HEK293 (cell line): Measurements from ENCODE around the gene TGFB2.

ENCODE experiments used
- CTCF ChIA-PET: fragments of 350-600 bp; formaldehyde crosslinking; extraction: SDS; loops from one replicate; lab custom pipeline; 2021; ENCODE audit warnings: antibody characterized with exemption; lab: Yijun Ruan, JAX
- POLR2A ChIA-PET: fragments of 300-600 bp; formaldehyde crosslinking; extraction: SDS; loops from one replicate; lab custom pipeline; 2020; ENCODE audit warnings: antibody characterized with exemption, inconsistent platforms; lab: Yijun Ruan, JAX
- H3K27ac ChIP-seq: fragments of 200-500 bp; sonication (Bioruptor generic); 2 replicates; pipeline ENCODE4 v1.5.1; 2014; ENCODE audit warnings: low read depth, low read length, control low read depth, inconsistent platforms; ENCODE audit errors: extremely low read depth
- H3K36me3 ChIP-seq, 2 experiments: fragments of 200-500 bp in 1 of 2; sonication (Bioruptor generic) in 1 of 2; 1 replicate in 1 of 2; 2 replicates in 1 of 2; pipeline ENCODE4 v1.5.1; 2014 to 2017; ENCODE audit warnings: inconsistent platforms in 2 of 2, low read length in 2 of 2; ENCODE audit not compliant: control insufficient read depth in 2 of 2, insufficient read depth in 1 of 2
- H3K4me1 ChIP-seq: fragments of 200-500 bp; sonication (Bioruptor generic); 2 replicates; pipeline ENCODE4 v1.5.1; 2014; ENCODE audit warnings: mild to moderate bottlenecking, low read length, inconsistent platforms; ENCODE audit not compliant: control insufficient read depth, insufficient read depth
- H3K4me3 ChIP-seq: 2 replicates; pipeline ENCODE4 v1.5.1; 2011; ENCODE audit warnings: low read depth, mild to moderate bottlenecking, control low read depth, low read length, moderate library complexity
- H3K9me3 ChIP-seq: fragments of 200-500 bp; sonication (Bioruptor generic); 2 replicates; pipeline ENCODE4 v1.5.1; 2014; ENCODE audit warnings: low read depth, low read length, inconsistent platforms; ENCODE audit not compliant: control insufficient read depth, insufficient read depth
- KLF8 ChIP-seq: fragments of 450-650 bp; formaldehyde crosslinking; IDR thresholded peaks from 2 replicates; pipeline ENCODE4 v1.5.1; 2016; ENCODE audit warnings: missing biosample characterization, missing genetic modification characterization
- PRDM1 ChIP-seq: fragments of 450-650 bp; formaldehyde crosslinking; IDR thresholded peaks from 2 replicates; pipeline ENCODE4; 2016; ENCODE audit warnings: missing biosample characterization, missing genetic modification characterization
- PRDM10 ChIP-seq: fragments of 450-650 bp; formaldehyde crosslinking; IDR thresholded peaks from 2 replicates; pipeline ENCODE4 v1.5.1; 2016; ENCODE audit warnings: missing biosample characterization, missing genetic modification characterization
- SALL2 ChIP-seq: fragments of 450-650 bp; formaldehyde crosslinking; IDR thresholded peaks from 2 replicates; pipeline ENCODE4 v1.5.0; 2017; ENCODE audit warnings: missing biosample characterization, mild to moderate bottlenecking, missing genetic modification characterization, borderline replicate concordance
- TRIM28 ChIP-seq: IDR thresholded peaks from 2 replicates; pipeline ENCODE4 v1.6.1; 2011; ENCODE audit warnings: low read length, control low read depth, borderline replicate concordance
- WT1 ChIP-seq: fragments of 450-650 bp; formaldehyde crosslinking; IDR thresholded peaks from 2 replicates; pipeline ENCODE4 v1.5.1; 2016; ENCODE audit warnings: missing biosample characterization, missing genetic modification characterization
- ZBTB1 ChIP-seq: fragments of 450-650 bp; formaldehyde crosslinking; IDR thresholded peaks from 2 replicates; pipeline ENCODE4 v1.5.1; 2016; ENCODE audit warnings: missing biosample characterization, missing genetic modification characterization
- ZFP41 ChIP-seq: fragments of 450-650 bp; formaldehyde crosslinking; IDR thresholded peaks from 2 replicates; pipeline ENCODE4 v1.5.1; 2016; ENCODE audit warnings: missing biosample characterization, missing genetic modification characterization, borderline replicate concordance
- ZNF140 ChIP-seq: fragments of 450-650 bp; formaldehyde crosslinking; IDR thresholded peaks from 2 replicates; pipeline ENCODE4 v1.5.1; 2016; ENCODE audit warnings: missing biosample characterization, missing genetic modification characterization
- ZNF16 ChIP-seq: fragments of 450-650 bp; formaldehyde crosslinking; IDR thresholded peaks from 2 replicates; pipeline ENCODE4 v1.5.1; 2016; ENCODE audit warnings: low read depth, missing biosample characterization, missing genetic modification characterization
- ZNF248 ChIP-seq: fragments of 450-650 bp; formaldehyde crosslinking; IDR thresholded peaks from 2 replicates; pipeline ENCODE4 v1.5.1; 2017; ENCODE audit warnings: missing biosample characterization, missing genetic modification characterization
- ZNF341 ChIP-seq: fragments of 450-650 bp; formaldehyde crosslinking; IDR thresholded peaks from 2 replicates; pipeline ENCODE4; 2016; ENCODE audit warnings: low read depth, missing biosample characterization, missing genetic modification characterization
- ZNF501 ChIP-seq: fragments of 450-650 bp; formaldehyde crosslinking; IDR thresholded peaks from 2 replicates; pipeline ENCODE4 v1.5.1; 2016; ENCODE audit warnings: missing biosample characterization, missing genetic modification characterization
- ZNF555 ChIP-seq: fragments of 450-650 bp; formaldehyde crosslinking; conservative IDR thresholded peaks from 2 replicates; pipeline ENCODE4 v1.5.1; 2017; ENCODE audit warnings: missing biosample characterization, mild to moderate bottlenecking, missing genetic modification characterization, inconsistent platforms
- ZNF558 ChIP-seq: fragments of 450-650 bp; formaldehyde crosslinking; IDR thresholded peaks from 2 replicates; pipeline ENCODE4 v1.5.1; 2016; ENCODE audit warnings: missing biosample characterization, missing genetic modification characterization
- ZNF560 ChIP-seq: fragments of 450-650 bp; formaldehyde crosslinking; IDR thresholded peaks from 2 replicates; pipeline ENCODE4 v1.5.1; 2017; ENCODE audit warnings: missing biosample characterization, missing genetic modification characterization, borderline replicate concordance
- ZNF707 ChIP-seq: fragments of 450-650 bp; formaldehyde crosslinking; IDR thresholded peaks from 2 replicates; pipeline ENCODE4 v1.5.1; 2016; ENCODE audit warnings: missing biosample characterization, missing genetic modification characterization
- ZNF76 ChIP-seq: fragments of 450-650 bp; formaldehyde crosslinking; IDR thresholded peaks from 2 replicates; pipeline ENCODE4; 2016; ENCODE audit warnings: low read depth, missing biosample characterization, missing genetic modification characterization, borderline replicate concordance
- TF ChIP-seq, protein P1 (sequence below): IDR thresholded peaks from 2 replicates; pipeline ENCODE4 v1.6.1; 2011; ENCODE audit warnings: mild to moderate bottlenecking, low read depth, low read length, borderline replicate concordance
- TF ChIP-seq, protein P2 (sequence below): fragments of 450-650 bp; formaldehyde crosslinking; IDR thresholded peaks from 2 replicates; pipeline ENCODE4 v1.5.1; 2016; ENCODE audit warnings: missing biosample characterization, missing genetic modification characterization
- TF ChIP-seq, protein P3 (sequence below): fragments of 450-650 bp; formaldehyde crosslinking; conservative IDR thresholded peaks from 2 replicates; pipeline ENCODE4 v1.5.1; 2016; ENCODE audit warnings: low read depth, missing biosample characterization, missing genetic modification characterization

Gene TGFB2

GRCh38 chr1:218345673-218346390 is 696 bp downstream of the TGFB2 start (continued):
- TF ChIP-seq, protein P1, sequence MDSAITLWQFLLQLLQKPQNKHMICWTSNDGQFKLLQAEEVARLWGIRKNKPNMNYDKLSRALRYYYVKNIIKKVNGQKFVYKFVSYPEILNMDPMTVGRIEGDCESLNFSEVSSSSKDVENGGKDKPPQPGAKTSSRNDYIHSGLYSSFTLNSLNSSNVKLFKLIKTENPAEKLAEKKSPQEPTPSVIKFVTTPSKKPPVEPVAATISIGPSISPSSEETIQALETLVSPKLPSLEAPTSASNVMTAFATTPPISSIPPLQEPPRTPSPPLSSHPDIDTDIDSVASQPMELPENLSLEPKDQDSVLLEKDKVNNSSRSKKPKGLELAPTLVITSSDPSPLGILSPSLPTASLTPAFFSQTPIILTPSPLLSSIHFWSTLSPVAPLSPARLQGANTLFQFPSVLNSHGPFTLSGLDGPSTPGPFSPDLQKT = no peak
- no peak for TF ChIP-seq ZNF248 (tag by site-specific recombination)

DNA sequence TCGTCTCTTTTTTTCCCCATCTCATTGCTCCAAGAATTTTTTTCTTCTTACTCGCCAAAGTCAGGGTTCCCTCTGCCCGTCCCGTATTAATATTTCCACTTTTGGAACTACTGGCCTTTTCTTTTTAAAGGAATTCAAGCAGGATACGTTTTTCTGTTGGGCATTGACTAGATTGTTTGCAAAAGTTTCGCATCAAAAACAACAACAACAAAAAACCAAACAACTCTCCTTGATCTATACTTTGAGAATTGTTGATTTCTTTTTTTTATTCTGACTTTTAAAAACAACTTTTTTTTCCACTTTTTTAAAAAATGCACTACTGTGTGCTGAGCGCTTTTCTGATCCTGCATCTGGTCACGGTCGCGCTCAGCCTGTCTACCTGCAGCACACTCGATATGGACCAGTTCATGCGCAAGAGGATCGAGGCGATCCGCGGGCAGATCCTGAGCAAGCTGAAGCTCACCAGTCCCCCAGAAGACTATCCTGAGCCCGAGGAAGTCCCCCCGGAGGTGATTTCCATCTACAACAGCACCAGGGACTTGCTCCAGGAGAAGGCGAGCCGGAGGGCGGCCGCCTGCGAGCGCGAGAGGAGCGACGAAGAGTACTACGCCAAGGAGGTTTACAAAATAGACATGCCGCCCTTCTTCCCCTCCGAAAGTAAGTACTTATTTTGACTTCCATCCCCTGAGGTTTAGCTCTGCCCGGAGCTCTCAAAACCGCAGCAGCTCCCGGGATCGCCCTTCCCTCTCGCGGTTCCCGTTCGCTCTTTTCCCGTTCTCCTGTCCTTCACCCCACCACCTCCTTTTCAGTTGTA is 1.5 kb downstream of the TGFB2 start:
- no peaks in the 10 kb centered on the region for H3K9me3 ChIP-seq
- ChIA-PET CTCF (interaction anchor here (0.6 to 1.6 kb wide), 3 partner anchors 14 to 138 kb away, joined by 3 to 5 read pairs (median 4); no protein-coding TSS in a partner anchor), POLR2A (interaction anchor here (1.0 to 2.0 kb wide), 7 partner anchors 10 to 841 kb away, joined by 3 to 11 read pairs (median 3); no protein-coding TSS in a partner anchor)
- H3K4me3 ChIP-seq = peak overlapping the region; percentile 64
- H3K36me3 ChIP-seq = no peaks in the 10 kb centered on the region
- H3K27ac ChIP-seq = peak overlapping the region; percentile 59; the same call in 1 of the 2 replicates
- peaks cover 3% of the 10 kb centered on the region for H3K4me1 ChIP-seq
- TF ChIP-seq ZNF555 (tag by site-specific recombination) = no peak
- peak; percentile 40 for TF ChIP-seq ZNF341 (tag by site-specific recombination)
- TF ChIP-seq ZNF140 (tag by site-specific recombination) = no peak
- no peak for TF ChIP-seq ZBTB1
- TF ChIP-seq SALL2 (tag by site-specific recombination) = no peak
- TF ChIP-seq ZNF76 (tag by site-specific recombination) = no peak
- TF ChIP-seq ZNF560 (tag by site-specific recombination) = no peak
- peak; percentile 63; the same call in 1 of the 2 replicates for TF ChIP-seq PRDM1 (tag by site-specific recombination)
- TF ChIP-seq ZFP41 (tag by site-specific recombination) = no peak
- TF ChIP-seq, protein P2, sequence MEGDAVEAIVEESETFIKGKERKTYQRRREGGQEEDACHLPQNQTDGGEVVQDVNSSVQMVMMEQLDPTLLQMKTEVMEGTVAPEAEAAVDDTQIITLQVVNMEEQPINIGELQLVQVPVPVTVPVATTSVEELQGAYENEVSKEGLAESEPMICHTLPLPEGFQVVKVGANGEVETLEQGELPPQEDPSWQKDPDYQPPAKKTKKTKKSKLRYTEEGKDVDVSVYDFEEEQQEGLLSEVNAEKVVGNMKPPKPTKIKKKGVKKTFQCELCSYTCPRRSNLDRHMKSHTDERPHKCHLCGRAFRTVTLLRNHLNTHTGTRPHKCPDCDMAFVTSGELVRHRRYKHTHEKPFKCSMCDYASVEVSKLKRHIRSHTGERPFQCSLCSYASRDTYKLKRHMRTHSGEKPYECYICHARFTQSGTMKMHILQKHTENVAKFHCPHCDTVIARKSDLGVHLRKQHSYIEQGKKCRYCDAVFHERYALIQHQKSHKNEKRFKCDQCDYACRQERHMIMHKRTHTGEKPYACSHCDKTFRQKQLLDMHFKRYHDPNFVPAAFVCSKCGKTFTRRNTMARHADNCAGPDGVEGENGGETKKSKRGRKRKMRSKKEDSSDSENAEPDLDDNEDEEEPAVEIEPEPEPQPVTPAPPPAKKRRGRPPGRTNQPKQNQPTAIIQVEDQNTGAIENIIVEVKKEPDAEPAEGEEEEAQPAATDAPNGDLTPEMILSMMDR (tag by site-specific recombination) = no peak
- TF ChIP-seq, protein P1 = no peak
- TF ChIP-seq ZNF501 (tag by site-specific recombination) = 0 out of 2 replicates have a peak, but pooled peaks have one; percentile 19
- 0 out of 2 replicates have a peak, but pooled peaks have one; percentile 13 for TF ChIP-seq WT1 (tag by site-specific recombination)
- no peak for TF ChIP-seq ZNF558 (tag by site-specific recombination)
- TF ChIP-seq KLF8 (tag by site-specific recombination) = no peak
- TF ChIP-seq ZNF16 (tag by site-specific recombination) = no peak
- TF ChIP-seq, protein P3, sequence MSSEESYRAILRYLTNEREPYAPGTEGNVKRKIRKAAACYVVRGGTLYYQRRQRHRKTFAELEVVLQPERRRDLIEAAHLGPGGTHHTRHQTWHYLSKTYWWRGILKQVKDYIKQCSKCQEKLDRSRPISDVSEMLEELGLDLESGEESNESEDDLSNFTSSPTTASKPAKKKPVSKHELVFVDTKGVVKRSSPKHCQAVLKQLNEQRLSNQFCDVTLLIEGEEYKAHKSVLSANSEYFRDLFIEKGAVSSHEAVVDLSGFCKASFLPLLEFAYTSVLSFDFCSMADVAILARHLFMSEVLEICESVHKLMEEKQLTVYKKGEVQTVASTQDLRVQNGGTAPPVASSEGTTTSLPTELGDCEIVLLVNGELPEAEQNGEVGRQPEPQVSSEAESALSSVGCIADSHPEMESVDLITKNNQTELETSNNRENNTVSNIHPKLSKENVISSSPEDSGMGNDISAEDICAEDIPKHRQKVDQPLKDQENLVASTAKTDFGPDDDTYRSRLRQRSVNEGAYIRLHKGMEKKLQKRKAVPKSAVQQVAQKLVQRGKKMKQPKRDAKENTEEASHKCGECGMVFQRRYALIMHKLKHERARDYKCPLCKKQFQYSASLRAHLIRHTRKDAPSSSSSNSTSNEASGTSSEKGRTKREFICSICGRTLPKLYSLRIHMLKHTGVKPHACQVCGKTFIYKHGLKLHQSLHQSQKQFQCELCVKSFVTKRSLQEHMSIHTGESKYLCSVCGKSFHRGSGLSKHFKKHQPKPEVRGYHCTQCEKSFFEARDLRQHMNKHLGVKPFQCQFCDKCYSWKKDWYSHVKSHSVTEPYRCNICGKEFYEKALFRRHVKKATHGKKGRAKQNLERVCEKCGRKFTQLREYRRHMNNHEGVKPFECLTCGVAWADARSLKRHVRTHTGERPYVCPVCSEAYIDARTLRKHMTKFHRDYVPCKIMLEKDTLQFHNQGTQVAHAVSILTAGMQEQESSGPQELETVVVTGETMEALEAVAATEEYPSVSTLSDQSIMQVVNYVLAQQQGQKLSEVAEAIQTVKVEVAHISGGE (tag by site-specific recombination) = no peak
- peak; percentile 46; the same call in 1 of the 2 replicates for TF ChIP-seq PRDM10 (tag by site-specific recombination)
- no peak for TF ChIP-seq ZNF707 (tag by site-specific recombination)
- no peak for TF ChIP-seq TRIM28
